ENCODE results near the gene FGD3.
A peak's percentile ranks its signal among the peaks of the same experiment; 100 is the strongest.

The FGD3 gene

GRCh38 chr9:93002700-93003099 is 55.4 kb downstream of the FGD3 start:
- no peak overlapping the region for H2AFZ ChIP-seq (ENCODE audit: low read depth, low read length)
- H3K27me3 ChIP-seq (ENCODE audit: control insufficient read depth in 1 of 2, insufficient read depth in 1 of 2, low read length in 2 of 2), result peaks cover 17 to 41% of the 10 kb centered on the region in 2 experiments

DNA sequence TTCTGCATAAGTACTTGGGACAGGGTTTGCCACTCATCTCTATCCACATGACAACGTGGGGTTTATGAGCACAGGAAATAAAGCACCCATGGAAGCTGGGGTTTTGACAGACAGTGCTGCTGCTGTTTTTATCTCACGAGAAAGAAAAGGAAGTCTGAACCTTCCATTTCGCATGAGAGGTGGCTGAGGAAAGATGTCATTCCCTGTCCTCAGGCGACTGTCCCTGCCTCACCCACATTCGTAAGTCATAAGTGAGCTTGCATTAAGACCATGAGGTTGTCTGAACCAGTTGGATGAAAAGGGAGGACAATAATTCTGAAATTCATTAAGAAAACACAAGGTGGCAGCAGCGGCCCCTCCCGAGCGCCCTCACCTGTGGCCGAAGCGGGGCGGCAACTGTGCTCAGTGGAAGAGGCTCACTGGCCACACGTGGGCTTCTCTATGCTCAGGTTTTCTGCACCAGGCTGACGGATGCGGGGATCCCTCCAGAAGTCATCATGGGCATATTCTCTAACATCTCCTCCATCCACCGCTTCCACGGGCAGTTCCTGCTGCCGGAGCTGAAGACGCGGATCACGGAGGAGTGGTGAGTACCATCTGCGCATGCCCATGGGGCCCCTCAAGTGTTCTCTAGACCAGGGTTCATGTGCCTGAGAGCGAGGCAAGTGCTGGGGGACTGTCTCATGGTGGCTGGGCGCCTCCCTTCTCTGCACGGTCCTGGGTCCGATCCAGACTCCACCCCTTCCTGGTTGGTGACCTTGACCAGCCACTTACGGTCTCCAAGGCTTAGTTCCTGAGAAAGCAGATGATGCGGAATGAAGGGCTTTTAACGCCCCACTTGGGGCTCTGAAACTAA is 56.5 kb downstream of the FGD3 start:
- Histone ChIP-seq H3K9ac (ENCODE audit: low read length) (no peak overlapping the region), H3K9me3 (ENCODE audit: control insufficient read depth, low read length) (no peaks in the 10 kb centered on the region), H2BK15ac (ENCODE audit: low read depth, poor library complexity, severe bottlenecking) (no peak overlapping the region), H3K4me1 (ENCODE audit: control insufficient read depth, insufficient read depth, low read depth, low read length) (no peaks in the 10 kb centered on the region), H3K4me2 (ENCODE audit: low read length, poor library complexity, severe bottlenecking) (no peak overlapping the region), H3K14ac (ENCODE audit: low read length in 2 of 2) (no peak overlapping the region), H3K23ac (ENCODE audit: low read length in 2 of 2) (no peak overlapping the region), H3K4me3 (ENCODE audit: insufficient read depth in 1 of 2, low read depth in 1 of 2, low read length in 2 of 2) (no peak overlapping the region), H3K27ac (ENCODE audit: low read length, poor library complexity, severe bottlenecking) (no peak overlapping the region), H2AFZ (ENCODE audit: low read depth, low read length) (no peak overlapping the region), H3K27me3 (ENCODE audit: control insufficient read depth in 1 of 2, insufficient read depth in 1 of 2, low read length in 2 of 2) (peaks cover 17 to 47% of the 10 kb centered on the region in 2 experiments), H2BK5ac (ENCODE audit: low read depth, low read length, poor library complexity, severe bottlenecking) (no peak overlapping the region), H3K36me3 (ENCODE audit: control insufficient read depth in 1 of 2, insufficient read depth in 2 of 2, low read depth in 1 of 2, low read length in 2 of 2) (no peaks in the 10 kb centered on the region), H2BK120ac (ENCODE audit: low read depth, low read length) (no peak overlapping the region), H3K18ac (ENCODE audit: low read depth in 1 of 2, low read length in 2 of 2) (no peak overlapping the region), H4K91ac (ENCODE audit: low read length) (no peak overlapping the region), H3K4ac (ENCODE audit: low read depth in 1 of 2, low read length in 2 of 2) (no peak overlapping the region), H2BK12ac (ENCODE audit: low read length in 2 of 2) (no peak overlapping the region), H4K8ac (ENCODE audit: low read length) (no peak overlapping the region), H3K79me1 (replicated peaks; ENCODE audit: low read length, poor library complexity, severe bottlenecking) (no peaks in the 10 kb centered on the region), H2AK5ac (ENCODE audit: low read length, severe bottlenecking) (no peak overlapping the region)
- 53% methylated on average over 28 of the region's 28 CpGs for WGBS
- peak; percentile 37 for DNase-seq

More at GRCh38 chr9:93002700-93003099, 55.4 kb downstream of the FGD3 start:
- H3K4me2 ChIP-seq (ENCODE audit: low read length, poor library complexity, severe bottlenecking), result no peak overlapping the region
- H3K79me1 ChIP-seq (replicated peaks; ENCODE audit: low read length, poor library complexity, severe bottlenecking), result no peaks in the 10 kb centered on the region
- H4K8ac ChIP-seq (ENCODE audit: low read length), result no peak overlapping the region
- no peak overlapping the region for H2BK120ac ChIP-seq (ENCODE audit: low read depth, low read length)
- no peaks in the 10 kb centered on the region for H3K36me3 ChIP-seq (ENCODE audit: control insufficient read depth in 1 of 2, insufficient read depth in 2 of 2, low read depth in 1 of 2, low read length in 2 of 2)
- no peak overlapping the region for H3K23ac ChIP-seq (ENCODE audit: low read length in 2 of 2)
- 70% methylated on average over 8 of the region's 8 CpGs for WGBS
- H4K91ac ChIP-seq (ENCODE audit: low read length), result no peak overlapping the region
- H2BK15ac ChIP-seq (ENCODE audit: low read depth, poor library complexity, severe bottlenecking), result no peak overlapping the region
- H3K9ac ChIP-seq (ENCODE audit: low read length), result no peak overlapping the region
- no peak overlapping the region for H2AK5ac ChIP-seq (ENCODE audit: low read length, severe bottlenecking)
- no peak overlapping the region for H2BK5ac ChIP-seq (ENCODE audit: low read depth, low read length, poor library complexity, severe bottlenecking)
- H3K18ac ChIP-seq (ENCODE audit: low read depth in 1 of 2, low read length in 2 of 2), result no peak overlapping the region
- H3K4me3 ChIP-seq (ENCODE audit: insufficient read depth in 1 of 2, low read depth in 1 of 2, low read length in 2 of 2), result no peak overlapping the region
- H3K27ac ChIP-seq (ENCODE audit: low read length, poor library complexity, severe bottlenecking), result no peak overlapping the region
- H2BK12ac ChIP-seq (ENCODE audit: low read length in 2 of 2), result no peak overlapping the region
- DNase-seq, result no peak
- no peaks in the 10 kb centered on the region for H3K4me1 ChIP-seq (ENCODE audit: control insufficient read depth, insufficient read depth, low read depth, low read length)
- H3K4ac ChIP-seq (ENCODE audit: low read depth in 1 of 2, low read length in 2 of 2), result no peak overlapping the region
- no peak overlapping the region for H3K14ac ChIP-seq (ENCODE audit: low read length in 2 of 2)
- H3K9me3 ChIP-seq (ENCODE audit: control insufficient read depth, low read length), result no peaks in the 10 kb centered on the region

- H3K14ac ChIP-seq (ENCODE audit: low read length in 2 of 2), result no peak overlapping the region
- no peak overlapping the region for H3K18ac ChIP-seq (ENCODE audit: low read depth in 1 of 2, low read length in 2 of 2)
- H3K79me1 ChIP-seq (replicated peaks; ENCODE audit: low read length, poor library complexity, severe bottlenecking), result no peaks in the 10 kb centered on the region
- H2BK12ac ChIP-seq (ENCODE audit: low read length in 2 of 2), result no peak overlapping the region
- H3K9me3 ChIP-seq (ENCODE audit: control insufficient read depth, low read length), result no peaks in the 10 kb centered on the region
- DNase-seq, result no peak
- no peak overlapping the region for H2AFZ ChIP-seq (ENCODE audit: low read depth, low read length)
- no peak overlapping the region for H4K91ac ChIP-seq (ENCODE audit: low read length)
- no peak overlapping the region for H2BK5ac ChIP-seq (ENCODE audit: low read depth, low read length, poor library complexity, severe bottlenecking)
- no peak overlapping the region for H3K4me2 ChIP-seq (ENCODE audit: low read length, poor library complexity, severe bottlenecking)
- H3K4ac ChIP-seq (ENCODE audit: low read depth in 1 of 2, low read length in 2 of 2), result no peak overlapping the region
- no peak overlapping the region for H4K8ac ChIP-seq (ENCODE audit: low read length)
- H3K27ac ChIP-seq (ENCODE audit: low read length, poor library complexity, severe bottlenecking), result no peak overlapping the region
- H3K4me3 ChIP-seq (ENCODE audit: insufficient read depth in 1 of 2, low read depth in 1 of 2, low read length in 2 of 2), result no peak overlapping the region
- H2BK15ac ChIP-seq (ENCODE audit: low read depth, poor library complexity, severe bottlenecking), result no peak overlapping the region
- H2BK120ac ChIP-seq (ENCODE audit: low read depth, low read length), result no peak overlapping the region
- 92% methylated on average over 9 of the region's 9 CpGs for WGBS
- H3K36me3 ChIP-seq (ENCODE audit: control insufficient read depth in 1 of 2, insufficient read depth in 2 of 2, low read depth in 1 of 2, low read length in 2 of 2), result no peaks in the 10 kb centered on the region
- H2AK5ac ChIP-seq (ENCODE audit: low read length, severe bottlenecking), result no peak overlapping the region
- no peak overlapping the region for H3K9ac ChIP-seq (ENCODE audit: low read length)
- no peaks in the 10 kb centered on the region for H3K4me1 ChIP-seq (ENCODE audit: control insufficient read depth, insufficient read depth, low read depth, low read length)
- H3K23ac ChIP-seq (ENCODE audit: low read length in 2 of 2), result no peak overlapping the region
- H3K27me3 ChIP-seq (ENCODE audit: control insufficient read depth in 1 of 2, insufficient read depth in 1 of 2, low read length in 2 of 2), result peaks cover 21 to 50% of the 10 kb centered on the region in 2 experiments
These were observed 57.2 kb downstream of the FGD3 start for GRCh38 chr9:93004561-93004960.

- H2AK5ac ChIP-seq (ENCODE audit: low read length, severe bottlenecking), result no peak overlapping the region
- no peak for DNase-seq
These were observed 58.6 kb downstream of the FGD3 start for GRCh38 chr9:93005876-93006275.

More at GRCh38 chr9:93005876-93006275, 58.6 kb downstream of the FGD3 start:
- H2AFZ ChIP-seq (ENCODE audit: low read depth, low read length), result no peak overlapping the region
- no peak overlapping the region for H2BK120ac ChIP-seq (ENCODE audit: low read depth, low read length)
- no peaks in the 10 kb centered on the region for H3K79me1 ChIP-seq (replicated peaks; ENCODE audit: low read length, poor library complexity, severe bottlenecking)
- H3K4me1 ChIP-seq (ENCODE audit: control insufficient read depth, insufficient read depth, low read depth, low read length), result no peaks in the 10 kb centered on the region
- H3K4me2 ChIP-seq (ENCODE audit: low read length, poor library complexity, severe bottlenecking), result no peak overlapping the region
- no peak overlapping the region for H4K8ac ChIP-seq (ENCODE audit: low read length)
- H3K4ac ChIP-seq (ENCODE audit: low read depth in 1 of 2, low read length in 2 of 2), result no peak overlapping the region
- H3K4me3 ChIP-seq (ENCODE audit: insufficient read depth in 1 of 2, low read depth in 1 of 2, low read length in 2 of 2), result no peak overlapping the region
- H3K9me3 ChIP-seq (ENCODE audit: control insufficient read depth, low read length), result no peaks in the 10 kb centered on the region
- no peaks in the 10 kb centered on the region for H3K36me3 ChIP-seq (ENCODE audit: control insufficient read depth in 1 of 2, insufficient read depth in 2 of 2, low read depth in 1 of 2, low read length in 2 of 2)
- no peak overlapping the region for H2BK5ac ChIP-seq (ENCODE audit: low read depth, low read length, poor library complexity, severe bottlenecking)
- no peak overlapping the region for H3K14ac ChIP-seq (ENCODE audit: low read length in 2 of 2)
- no peak overlapping the region for H3K18ac ChIP-seq (ENCODE audit: low read depth in 1 of 2, low read length in 2 of 2)
- H2BK15ac ChIP-seq (ENCODE audit: low read depth, poor library complexity, severe bottlenecking), result no peak overlapping the region
- WGBS, result 85% methylated on average over 11 of the region's 12 CpGs
- peaks cover 21 to 58% of the 10 kb centered on the region in 2 experiments for H3K27me3 ChIP-seq (ENCODE audit: control insufficient read depth in 1 of 2, insufficient read depth in 1 of 2, low read length in 2 of 2)
- no peak overlapping the region for H3K9ac ChIP-seq (ENCODE audit: low read length)
- H3K27ac ChIP-seq (ENCODE audit: low read length, poor library complexity, severe bottlenecking), result no peak overlapping the region
- no peak overlapping the region for H4K91ac ChIP-seq (ENCODE audit: low read length)
- no peak overlapping the region for H2BK12ac ChIP-seq (ENCODE audit: low read length in 2 of 2)
- H3K23ac ChIP-seq (ENCODE audit: low read length in 2 of 2), result no peak overlapping the region
